ENCODE results near the gene ABCD3.
"Not testable (repeated sequence)": the region's sequence is repeated elsewhere in the genome, so short reads cannot be mapped to it uniquely, and the experiment has no call there.

DNA sequence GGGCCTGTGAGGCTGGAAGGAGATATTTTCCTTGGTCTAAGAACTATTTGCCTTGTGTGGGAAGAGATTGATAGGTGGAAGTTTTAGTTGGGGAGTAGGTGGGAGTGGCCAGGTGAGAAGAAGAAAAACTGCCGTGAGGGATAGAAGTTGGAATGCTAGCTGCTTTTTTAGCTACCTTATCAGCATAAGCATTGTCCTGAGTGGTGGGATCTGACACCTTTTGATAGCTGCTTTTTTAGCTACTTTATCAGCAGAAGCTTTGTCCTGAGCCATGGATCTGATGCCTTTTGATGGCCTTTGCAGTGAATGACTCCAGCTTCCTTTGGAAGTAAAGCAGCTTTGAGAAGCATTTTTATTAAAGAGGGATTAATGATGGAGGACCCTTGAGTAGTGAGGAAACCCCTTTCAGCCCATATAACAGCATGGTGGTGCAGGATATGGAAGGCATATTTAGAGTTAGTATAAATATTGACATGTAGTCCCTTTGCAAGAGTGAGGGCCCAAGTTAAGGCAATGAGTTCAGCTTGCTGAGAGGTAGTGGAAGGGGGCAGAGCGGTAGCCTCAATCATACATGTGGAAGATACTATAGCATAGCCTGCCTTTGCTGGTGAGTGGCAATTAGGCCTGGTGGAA, 149.9 kb downstream of the ABCD3 start:
- TF ChIP-seq, protein P1, sequence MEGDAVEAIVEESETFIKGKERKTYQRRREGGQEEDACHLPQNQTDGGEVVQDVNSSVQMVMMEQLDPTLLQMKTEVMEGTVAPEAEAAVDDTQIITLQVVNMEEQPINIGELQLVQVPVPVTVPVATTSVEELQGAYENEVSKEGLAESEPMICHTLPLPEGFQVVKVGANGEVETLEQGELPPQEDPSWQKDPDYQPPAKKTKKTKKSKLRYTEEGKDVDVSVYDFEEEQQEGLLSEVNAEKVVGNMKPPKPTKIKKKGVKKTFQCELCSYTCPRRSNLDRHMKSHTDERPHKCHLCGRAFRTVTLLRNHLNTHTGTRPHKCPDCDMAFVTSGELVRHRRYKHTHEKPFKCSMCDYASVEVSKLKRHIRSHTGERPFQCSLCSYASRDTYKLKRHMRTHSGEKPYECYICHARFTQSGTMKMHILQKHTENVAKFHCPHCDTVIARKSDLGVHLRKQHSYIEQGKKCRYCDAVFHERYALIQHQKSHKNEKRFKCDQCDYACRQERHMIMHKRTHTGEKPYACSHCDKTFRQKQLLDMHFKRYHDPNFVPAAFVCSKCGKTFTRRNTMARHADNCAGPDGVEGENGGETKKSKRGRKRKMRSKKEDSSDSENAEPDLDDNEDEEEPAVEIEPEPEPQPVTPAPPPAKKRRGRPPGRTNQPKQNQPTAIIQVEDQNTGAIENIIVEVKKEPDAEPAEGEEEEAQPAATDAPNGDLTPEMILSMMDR (conservative IDR thresholded peaks at IDR 0.05; ENCODE audit: low read depth, low read length): not testable (repeated sequence)
- not testable (repeated sequence) for TF ChIP-seq POLR2A (IDR thresholded peaks at IDR 0.05; ENCODE audit: low read depth, low read length); FOS (IDR thresholded peaks at IDR 0.05; ENCODE audit: low read depth, low read length); CEBPB (IDR thresholded peaks at IDR 0.05; ENCODE audit: low read depth, low read length); MXI1 (IDR thresholded peaks at IDR 0.05; ENCODE audit: borderline replicate concordance, low read depth, low read length); SMC3 (IDR thresholded peaks at IDR 0.05; ENCODE audit: low read depth, low read length); RFX5 (IDR thresholded peaks at IDR 0.05; ENCODE audit: low read depth, low read length); NFE2L2 (IDR thresholded peaks at IDR 0.05; ENCODE audit: low read depth, low read length); RAD21 (IDR thresholded peaks at IDR 0.05; ENCODE audit: low read length); MAFK (IDR thresholded peaks at IDR 0.05; ENCODE audit: low read depth, low read length); CHD1 (IDR thresholded peaks at IDR 0.05; ENCODE audit: low read depth, low read length); RCOR1 (IDR thresholded peaks at IDR 0.05; ENCODE audit: insufficient replicate concordance, low read length)
- TF ChIP-seq, protein P2, sequence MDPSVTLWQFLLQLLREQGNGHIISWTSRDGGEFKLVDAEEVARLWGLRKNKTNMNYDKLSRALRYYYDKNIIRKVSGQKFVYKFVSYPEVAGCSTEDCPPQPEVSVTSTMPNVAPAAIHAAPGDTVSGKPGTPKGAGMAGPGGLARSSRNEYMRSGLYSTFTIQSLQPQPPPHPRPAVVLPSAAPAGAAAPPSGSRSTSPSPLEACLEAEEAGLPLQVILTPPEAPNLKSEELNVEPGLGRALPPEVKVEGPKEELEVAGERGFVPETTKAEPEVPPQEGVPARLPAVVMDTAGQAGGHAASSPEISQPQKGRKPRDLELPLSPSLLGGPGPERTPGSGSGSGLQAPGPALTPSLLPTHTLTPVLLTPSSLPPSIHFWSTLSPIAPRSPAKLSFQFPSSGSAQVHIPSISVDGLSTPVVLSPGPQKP (IDR thresholded peaks at IDR 0.05; ENCODE audit: borderline replicate concordance, low read depth, low read length): not testable (repeated sequence)
